Measurements from ENCODE around the gene CA5A.

- TF ChIP-seq CTCF (IDR thresholded peaks at IDR 0.05) (no peak), POLR2AphosphoS5 (IDR thresholded peaks at IDR 0.05) (no peak), POLR2A (IDR thresholded peaks at IDR 0.05) (no peak), EP300 (IDR thresholded peaks at IDR 0.05) (no peak)
Measured at GRCh38 chr16:87976665-87977064, 40.3 kb upstream of the CA5A start.

All from suprapubic skin (tissue), 4 donors.